Measurements from ENCODE around the gene PTPRK. TPM values are rescaled to one million over a fixed set of nuclear protein-coding genes. Genes with fewer than 3 reads are reported as not detected.

Gene PTPRK
- total RNA-seq, 1 experiment from 2014 or later = 69.4 TPM

- no peak for DNase-seq (ENCODE audit: low read depth)
Observed at GRCh38 chr6:128395188-128395587, 125.2 kb downstream of the PTPRK start.

- DNase-seq (ENCODE audit: low read depth) = no peak
Observed at GRCh38 chr6:128394167-128394566, 126.2 kb downstream of the PTPRK start.

GRCh38 chr6:128389820-128390534 is 130.4 kb downstream of the PTPRK start:
- DNase-seq (ENCODE audit: low read depth) = no peak

GRCh38 chr6:128388380-128388779 is 132.0 kb downstream of the PTPRK start:
- no peak for DNase-seq (ENCODE audit: low read depth)

- no peak for DNase-seq (ENCODE audit: low read depth)
Observed at GRCh38 chr6:128380891-128381290, 139.5 kb downstream of the PTPRK start.

- no peak for DNase-seq (ENCODE audit: low read depth)
Observed at GRCh38 chr6:128379577-128379976, 140.8 kb downstream of the PTPRK start.

GRCh38 chr6:128376952-128377503 is 143.4 kb downstream of the PTPRK start:
- no peak for DNase-seq (ENCODE audit: low read depth)

GRCh38 chr6:128371136-128371535 is 149.3 kb downstream of the PTPRK start:
- DNase-seq (ENCODE audit: low read depth) = no peak

- peak; percentile 64 for DNase-seq (ENCODE audit: low read depth)
Observed at GRCh38 chr6:128370072-128370471, 150.3 kb downstream of the PTPRK start.

GRCh38 chr6:128368213-128368944 is 152.0 kb downstream of the PTPRK start:
- no peak for DNase-seq (ENCODE audit: low read depth)

GRCh38 chr6:128367437-128367836 is 153.0 kb downstream of the PTPRK start:
- DNase-seq (ENCODE audit: low read depth) = no peak

GRCh38 chr6:128365520-128366160 is 154.8 kb downstream of the PTPRK start:
- DNase-seq (ENCODE audit: low read depth) = no peak

GRCh38 chr6:128364766-128365519 is 155.5 kb downstream of the PTPRK start:
- no peak for DNase-seq (ENCODE audit: low read depth)

GRCh38 chr6:128363020-128363813 is 157.2 kb downstream of the PTPRK start:
- no peak for DNase-seq (ENCODE audit: low read depth)

GRCh38 chr6:128361378-128361777 is 159.0 kb downstream of the PTPRK start:
- no peak for DNase-seq (ENCODE audit: low read depth)

- peak; percentile 26 for DNase-seq (ENCODE audit: low read depth)
Observed at GRCh38 chr6:128358244-128358776, 162.1 kb downstream of the PTPRK start.

- DNase-seq (ENCODE audit: low read depth) = no peak
Observed at GRCh38 chr6:128357392-128358130, 162.8 kb downstream of the PTPRK start.

- no peak for DNase-seq (ENCODE audit: low read depth)
Observed at GRCh38 chr6:128352366-128352765, 168.0 kb downstream of the PTPRK start.

- DNase-seq (ENCODE audit: low read depth) = no peak
Observed at GRCh38 chr6:128351255-128351514, 169.2 kb downstream of the PTPRK start.
